GM19455 (cell line): Measurements from ENCODE around the gene CCNB1IP1.
"Not testable (repeated sequence)": the region's sequence is repeated elsewhere in the genome, so short reads cannot be mapped to it uniquely, and the experiment has no call there.

Experiments
- ATAC-seq: cut with Tn5 transposase; IDR thresholded peaks from one replicate; pipeline ENCODE4 v1.9.1; 2021; ENCODE audit not compliant: unreplicated experiment

Gene CCNB1IP1

DNA sequence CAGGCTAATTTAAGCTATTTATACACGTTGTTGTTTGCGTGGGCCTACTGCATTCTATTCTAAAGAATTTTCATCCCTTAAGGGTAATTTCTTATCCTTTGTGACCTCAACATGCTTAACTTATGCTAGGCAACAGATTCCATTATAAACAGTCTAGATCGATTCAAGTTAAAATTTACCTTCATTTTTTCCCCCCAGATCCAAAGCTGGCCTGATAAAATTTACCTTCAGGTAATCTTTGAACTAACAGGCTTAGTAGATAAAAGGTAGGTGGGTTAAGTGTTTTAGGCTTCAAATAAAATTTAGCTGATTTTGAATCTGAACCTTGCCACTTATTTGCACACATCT lies 389 bp upstream of the CCNB1IP1 start:
- no peak for ATAC-seq

GRCh38 chr14:20332431-20332787 lies 670 bp downstream of the CCNB1IP1 start:
- ATAC-seq: no peak

DNA sequence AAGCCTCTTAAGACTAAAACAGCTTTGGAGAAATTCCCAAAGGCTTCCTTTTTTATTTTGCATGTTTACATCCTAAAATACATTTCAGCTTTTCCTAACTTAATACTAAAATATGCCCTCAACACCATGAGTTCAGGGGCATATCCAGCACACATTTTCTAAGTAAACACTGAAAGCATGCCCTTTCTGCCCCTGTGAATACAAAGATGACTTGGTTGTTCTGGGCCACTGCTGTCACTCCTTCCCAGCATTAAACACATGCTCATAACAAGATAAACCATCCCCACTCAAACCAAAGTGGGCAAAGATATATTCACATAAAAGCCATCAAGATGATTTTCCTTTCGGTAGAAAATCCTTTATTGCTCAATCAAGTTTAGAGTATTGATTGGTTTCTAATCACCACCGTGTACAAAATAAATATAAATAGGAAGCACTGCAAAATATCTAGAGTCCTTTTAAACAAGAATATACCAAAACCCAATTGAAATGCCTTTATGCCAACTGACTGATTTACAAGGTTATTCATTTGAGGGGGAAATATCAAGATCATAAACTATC lies 1.9 kb downstream of the CCNB1IP1 start:
- ATAC-seq: no peak

DNA sequence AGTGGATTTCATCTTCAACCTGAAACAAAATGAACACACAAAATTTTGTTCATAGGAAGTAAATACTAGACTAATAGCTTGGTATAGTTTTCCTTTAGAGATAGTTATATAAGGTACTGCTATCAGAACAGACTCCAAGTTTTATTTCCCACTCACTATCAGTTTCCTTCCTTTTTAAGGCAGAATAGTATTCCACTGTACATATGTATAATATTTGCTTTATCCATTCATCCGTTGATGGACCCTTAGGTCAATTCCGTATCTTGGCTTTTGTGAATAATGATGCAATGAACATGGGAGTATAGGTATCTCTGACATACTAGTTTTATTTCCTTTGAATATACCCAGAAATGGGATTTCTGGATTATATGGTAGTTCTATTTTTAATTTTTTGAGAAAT lies 3.7 kb downstream of the CCNB1IP1 start:
- no peak for ATAC-seq

DNA sequence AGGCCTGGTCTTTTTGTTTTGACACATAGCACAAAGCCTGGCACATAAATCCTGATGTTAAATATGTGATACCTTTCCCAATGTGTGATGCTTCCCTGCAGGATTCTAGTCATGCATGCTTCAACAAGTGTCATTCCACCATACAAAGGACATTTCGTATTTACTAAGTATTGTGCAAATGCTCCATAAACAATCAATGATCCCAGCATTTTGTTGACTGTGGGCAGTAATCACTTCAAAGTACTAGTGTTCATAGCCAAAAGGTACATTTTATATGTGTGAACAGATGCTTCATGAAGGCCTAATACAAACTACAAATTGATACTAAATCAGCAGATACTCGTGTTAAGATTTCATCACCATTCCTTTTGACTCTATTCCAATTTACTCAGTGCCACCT lies 4.4 kb downstream of the CCNB1IP1 start:
- no peak for ATAC-seq

- no peak for ATAC-seq
Observed at GRCh38 chr14:20327005-20327869, 5.8 kb downstream of the CCNB1IP1 start.

- no peak for ATAC-seq
Observed at GRCh38 chr14:20317720-20318119, 15.4 kb downstream of the CCNB1IP1 start.

GRCh38 chr14:20314026-20314425 lies 19.1 kb downstream of the CCNB1IP1 start:
- no peak for ATAC-seq

DNA sequence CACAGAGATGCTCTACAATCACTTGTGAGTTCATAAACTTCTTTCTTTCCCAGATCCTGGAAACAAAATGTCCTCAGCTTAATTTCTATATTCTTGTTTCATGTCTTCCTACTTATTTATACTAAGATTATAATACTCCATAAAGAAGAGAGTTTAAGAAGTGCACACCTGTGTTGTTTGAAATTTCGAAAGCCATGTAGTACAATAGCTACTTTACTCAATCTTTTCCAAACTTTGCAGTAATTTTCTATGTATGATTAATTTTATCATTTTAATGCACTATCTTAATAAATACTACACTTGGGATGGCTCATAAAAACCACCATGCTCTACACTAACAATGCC lies 27.0 kb downstream of the CCNB1IP1 start:
- ATAC-seq: no peak

DNA sequence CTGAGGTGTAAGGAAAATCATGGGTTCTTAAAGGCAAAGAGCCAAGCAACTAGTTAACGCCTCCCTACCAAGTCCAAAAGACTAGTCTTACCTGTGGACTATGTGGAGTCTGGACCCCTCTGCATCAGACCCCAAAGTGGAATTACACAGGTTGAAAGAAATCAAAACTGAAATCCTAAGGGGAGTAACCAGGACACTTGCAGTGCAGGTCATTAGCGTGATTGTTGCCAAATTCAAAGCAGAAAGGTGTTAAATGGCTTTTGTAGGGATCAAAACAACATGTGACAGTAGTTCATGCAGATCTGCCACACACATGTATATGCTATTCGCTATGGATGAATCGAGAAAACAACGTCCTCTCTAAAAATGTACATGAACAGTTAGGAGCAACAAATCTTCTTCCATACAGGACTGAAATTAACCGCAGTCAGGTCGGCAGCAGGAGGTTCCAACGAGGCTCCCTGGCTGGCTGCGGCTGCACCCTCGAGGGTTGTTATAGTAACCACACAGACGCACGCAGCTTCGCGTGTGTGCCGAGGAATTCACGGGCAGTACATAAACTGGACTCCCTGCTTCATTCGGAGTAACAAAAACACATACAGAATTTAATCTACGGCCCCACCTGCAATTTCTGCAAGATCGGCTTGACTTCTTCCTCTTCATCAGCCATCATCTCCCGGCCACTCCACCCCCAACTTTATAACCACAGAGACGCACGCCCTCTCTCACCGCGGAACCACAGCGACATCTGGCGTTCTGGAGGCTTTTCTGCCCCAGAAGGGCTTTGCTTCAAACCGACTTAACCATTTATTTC lies 27.6 kb downstream of the CCNB1IP1 start, which contains the start of gene TTC5:
TTC5 (minus strand) TSS at position 687 of the 814 bp plus-strand sequence; CDS start at position 673, 14 bp downstream.
- peak; percentile 92 for ATAC-seq

DNA sequence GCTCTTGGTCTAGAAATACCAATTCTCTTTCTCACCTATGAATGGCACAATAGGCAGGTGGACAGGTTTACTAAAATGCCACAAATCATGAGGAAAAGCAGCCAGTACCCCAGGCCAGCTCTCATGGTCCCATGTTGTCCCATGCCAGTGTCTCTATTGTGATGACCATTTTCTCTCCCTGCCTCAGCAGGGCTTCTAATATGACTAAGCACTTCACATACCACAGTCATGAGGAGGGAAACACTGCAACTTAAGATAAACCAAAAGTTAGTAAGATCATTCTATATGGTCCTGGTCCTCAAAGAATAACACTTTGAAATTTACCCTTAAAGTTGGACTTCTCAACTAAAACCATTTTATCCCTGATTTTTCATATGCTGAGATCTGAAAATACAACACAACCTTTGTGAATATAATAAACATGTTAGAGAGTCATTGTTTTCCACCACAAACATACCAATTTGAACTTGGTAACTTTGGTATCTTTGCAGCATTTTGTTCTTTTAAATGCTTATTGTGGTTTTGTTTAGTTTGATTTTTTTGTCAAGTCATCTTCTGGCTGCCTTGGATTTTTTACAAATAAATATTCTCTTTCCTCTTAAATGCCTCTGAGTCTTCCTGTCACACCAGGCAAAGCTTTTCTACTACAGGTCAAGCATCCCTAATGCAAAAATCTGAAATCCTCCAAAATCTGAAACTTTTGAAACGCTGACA lies 30.9 kb downstream of the CCNB1IP1 start:
- ATAC-seq: no peak

DNA sequence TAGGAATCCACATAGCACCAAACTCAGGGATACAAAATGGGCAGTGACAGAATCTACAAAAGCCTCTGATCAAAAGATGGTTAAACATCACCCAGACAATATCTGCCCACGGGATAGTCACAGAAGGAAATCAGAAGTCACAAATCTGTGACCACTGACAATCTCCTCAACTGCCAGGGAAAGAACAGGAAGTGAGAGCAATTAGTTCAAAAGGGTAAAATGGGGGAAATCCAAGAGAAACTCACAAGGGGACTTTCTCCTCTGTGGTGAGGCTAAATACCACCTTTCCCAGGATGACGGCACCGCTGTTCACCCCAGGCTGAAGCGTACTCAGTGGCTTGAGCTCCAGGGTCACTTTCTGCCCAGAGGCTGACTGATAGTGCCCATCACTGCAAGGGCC lies 38.0 kb downstream of the CCNB1IP1 start:
- ATAC-seq: no peak

DNA sequence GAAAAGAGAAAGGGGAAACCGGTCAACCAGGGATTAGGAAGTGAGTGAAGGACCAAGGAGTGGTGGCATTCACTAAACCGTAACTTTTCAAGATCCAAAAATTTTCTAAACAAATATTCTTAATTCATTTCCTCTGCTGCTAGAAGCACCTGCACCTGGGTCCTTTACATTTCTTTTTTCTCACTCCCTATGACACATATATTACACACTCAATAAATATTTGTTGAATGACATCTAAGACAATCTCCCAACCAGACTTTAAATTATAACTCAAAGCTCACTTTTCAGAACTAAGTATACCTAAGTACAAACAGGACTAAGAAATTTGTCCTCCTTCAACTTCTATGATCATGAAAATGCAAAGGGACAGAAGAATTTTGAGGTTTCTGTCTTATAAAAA lies 38.4 kb downstream of the CCNB1IP1 start:
- no peak for ATAC-seq

DNA sequence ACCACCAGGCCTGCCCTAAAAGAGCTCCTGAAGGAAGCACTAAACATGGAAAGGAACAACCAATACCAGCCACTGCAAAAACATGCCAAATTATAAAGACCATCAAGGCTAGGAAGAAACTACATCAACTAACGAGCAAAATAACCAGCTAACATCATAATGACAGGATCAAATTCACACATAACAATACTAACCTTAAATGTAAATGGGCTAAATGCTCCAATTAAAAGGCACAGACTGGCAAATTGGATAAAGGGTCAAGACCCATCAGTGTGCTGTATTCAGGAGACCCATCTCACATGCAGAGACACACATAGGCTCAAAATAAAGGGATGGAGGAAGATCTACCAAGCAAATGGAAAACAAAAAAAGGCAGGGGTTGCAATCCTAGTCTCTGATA lies 51.1 kb downstream of the CCNB1IP1 start:
- not testable (repeated sequence) for ATAC-seq

DNA sequence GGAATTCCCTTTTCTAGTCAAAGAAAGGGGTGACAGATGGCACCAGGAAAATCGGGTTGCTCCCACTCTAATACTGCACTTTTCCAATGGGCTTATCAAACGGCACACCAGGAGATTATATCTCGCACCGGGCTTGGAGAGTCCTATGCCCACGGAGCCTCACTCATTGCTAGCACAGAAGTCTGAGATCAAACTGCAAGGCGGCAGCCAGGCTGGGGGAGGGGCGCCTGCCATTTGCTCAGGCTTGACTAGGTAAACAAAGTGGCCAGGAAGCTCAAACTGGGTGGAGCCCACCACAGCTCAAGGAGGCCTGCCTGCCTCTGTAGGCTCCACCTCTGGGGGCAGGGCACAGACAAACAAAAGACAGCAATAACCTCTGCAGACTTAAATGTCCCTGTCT lies 52.8 kb downstream of the CCNB1IP1 start:
- ATAC-seq: not testable (repeated sequence)

DNA sequence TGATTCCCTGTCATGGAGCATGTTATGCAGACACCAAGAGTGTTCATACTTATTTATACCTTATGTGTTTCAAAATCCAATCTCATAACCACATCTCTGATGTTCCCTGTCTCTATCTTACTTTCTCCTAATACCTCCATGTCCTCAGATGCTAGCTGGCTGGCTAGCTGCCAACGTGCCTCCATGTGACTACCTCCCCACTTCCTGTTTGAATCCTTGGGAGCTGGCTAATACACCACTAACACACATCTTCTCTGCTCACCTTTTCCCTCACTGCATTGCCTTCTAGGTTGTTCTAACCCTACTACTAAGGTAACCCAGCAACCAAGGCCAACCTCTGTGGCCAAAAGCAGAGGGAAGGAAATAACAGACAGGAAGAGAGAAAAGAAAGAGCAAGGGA lies 54.7 kb downstream of the CCNB1IP1 start:
- no peak for ATAC-seq

- no peak for ATAC-seq
Observed at GRCh38 chr14:20277409-20277808, 55.7 kb downstream of the CCNB1IP1 start.

DNA sequence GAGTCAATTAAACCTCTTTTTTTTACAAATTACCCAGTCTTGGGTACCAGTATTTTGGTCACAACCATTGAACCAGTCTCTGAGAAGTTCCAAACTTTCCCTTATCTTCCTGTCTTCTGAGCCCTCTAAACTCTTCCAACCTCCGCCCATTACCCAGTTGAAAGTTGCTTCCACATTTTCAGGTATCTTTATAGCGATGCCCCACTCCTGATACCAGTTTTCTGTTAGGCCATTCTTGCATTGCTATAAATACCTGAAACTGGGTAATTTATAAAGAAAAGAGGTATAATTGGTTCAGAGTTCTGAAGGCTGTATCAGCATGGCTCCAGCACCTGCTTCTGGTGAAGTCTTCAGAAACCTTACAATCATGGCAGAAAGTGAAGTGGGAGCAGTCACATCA lies 59.0 kb downstream of the CCNB1IP1 start:
- no peak for ATAC-seq

DNA sequence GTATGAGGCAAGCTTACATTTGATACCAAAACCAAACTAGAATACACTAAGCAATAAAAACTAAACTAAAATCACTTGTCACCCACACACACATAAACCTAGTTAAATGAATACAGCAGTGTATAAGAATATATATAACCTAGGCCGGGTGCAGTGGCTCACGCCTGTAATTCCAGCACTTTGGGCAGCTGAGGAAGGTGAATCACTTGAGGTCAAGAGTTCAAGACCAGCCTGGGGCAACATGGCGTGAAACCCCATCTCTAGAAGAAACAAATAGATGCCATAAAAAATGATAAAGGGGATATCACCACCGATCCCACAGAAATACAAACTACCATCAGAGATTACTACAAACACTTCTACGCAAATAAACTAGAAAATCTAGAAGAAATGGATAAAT lies 68.7 kb downstream of the CCNB1IP1 start:
- ATAC-seq: not testable (repeated sequence)

DNA sequence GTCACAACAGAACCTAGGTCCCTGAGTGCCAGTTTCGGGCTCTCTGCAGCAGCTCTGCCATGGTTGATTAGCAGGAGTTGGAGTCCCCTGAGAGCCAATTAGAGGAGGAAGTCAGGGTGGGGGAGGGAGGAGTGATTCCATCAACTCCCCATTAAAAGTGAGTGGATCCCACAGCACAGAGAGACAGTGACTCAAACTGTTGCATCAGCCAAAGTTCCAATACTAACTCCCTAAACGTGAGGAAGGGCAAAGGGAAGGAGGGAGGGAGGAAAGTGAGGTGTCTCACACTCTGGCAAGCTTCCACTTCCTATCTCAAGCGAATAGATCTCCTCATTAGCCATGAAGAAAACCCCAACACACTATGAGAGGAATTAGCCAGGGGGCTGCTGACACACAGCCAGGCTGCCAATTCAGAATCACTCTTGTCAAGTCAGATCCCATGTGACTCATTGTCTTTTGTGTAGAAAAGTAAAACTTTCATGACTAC lies 70.4 kb downstream of the CCNB1IP1 start:
- ATAC-seq: no peak
